ENCODE data around the gene ZBTB20.

The ZBTB20 gene

GRCh38 chr3:114405202-114405990 is 741.7 kb downstream of the ZBTB20 start:
- TF ChIP-seq CTCF (conservative IDR thresholded peaks at IDR 0.05; ENCODE audit: control insufficient read depth, insufficient read depth, low read depth, low read length): no peak
- no peak for DNase-seq (ENCODE audit: low read depth)
- H3K4me3 ChIP-seq (ENCODE audit: control insufficient read depth, low read depth, low read length): no peak overlapping the region

GRCh38 chr3:114404590-114404989 is 742.5 kb downstream of the ZBTB20 start:
- H3K4me3 ChIP-seq (ENCODE audit: control insufficient read depth, low read depth, low read length): no peak overlapping the region
- DNase-seq (ENCODE audit: low read depth): peak; percentile 65
- TF ChIP-seq CTCF (conservative IDR thresholded peaks at IDR 0.05; ENCODE audit: control insufficient read depth, insufficient read depth, low read depth, low read length): no peak

GRCh38 chr3:114402838-114403237 is 744.2 kb downstream of the ZBTB20 start:
- DNase-seq (ENCODE audit: low read depth): no peak
- no peak for TF ChIP-seq CTCF (conservative IDR thresholded peaks at IDR 0.05; ENCODE audit: control insufficient read depth, insufficient read depth, low read depth, low read length)
- H3K4me3 ChIP-seq (ENCODE audit: control insufficient read depth, low read depth, low read length): no peak overlapping the region

GRCh38 chr3:114401346-114401745 is 745.7 kb downstream of the ZBTB20 start:
- TF ChIP-seq CTCF (conservative IDR thresholded peaks at IDR 0.05; ENCODE audit: control insufficient read depth, insufficient read depth, low read depth, low read length): no peak
- no peak overlapping the region for H3K4me3 ChIP-seq (ENCODE audit: control insufficient read depth, low read depth, low read length)
- no peak for DNase-seq (ENCODE audit: low read depth)

GRCh38 chr3:114400371-114400770 is 746.7 kb downstream of the ZBTB20 start:
- no peak for TF ChIP-seq CTCF (conservative IDR thresholded peaks at IDR 0.05; ENCODE audit: control insufficient read depth, insufficient read depth, low read depth, low read length)
- no peak overlapping the region for H3K4me3 ChIP-seq (ENCODE audit: control insufficient read depth, low read depth, low read length)
- DNase-seq (ENCODE audit: low read depth): no peak

- DNase-seq (ENCODE audit: low read depth): no peak
- no peak for TF ChIP-seq CTCF (conservative IDR thresholded peaks at IDR 0.05; ENCODE audit: control insufficient read depth, insufficient read depth, low read depth, low read length)
- H3K4me3 ChIP-seq (ENCODE audit: control insufficient read depth, low read depth, low read length): no peak overlapping the region
These were observed 752.5 kb downstream of the ZBTB20 start for GRCh38 chr3:114394551-114394950.
